ENCODE measurements around the gene TBATA. TPM values are rescaled to one million over a fixed set of nuclear protein-coding genes. Genes with fewer than 3 reads are reported as not detected.

Gene TBATA
- polyA plus RNA-seq, 3 donors = not detected

DNA sequence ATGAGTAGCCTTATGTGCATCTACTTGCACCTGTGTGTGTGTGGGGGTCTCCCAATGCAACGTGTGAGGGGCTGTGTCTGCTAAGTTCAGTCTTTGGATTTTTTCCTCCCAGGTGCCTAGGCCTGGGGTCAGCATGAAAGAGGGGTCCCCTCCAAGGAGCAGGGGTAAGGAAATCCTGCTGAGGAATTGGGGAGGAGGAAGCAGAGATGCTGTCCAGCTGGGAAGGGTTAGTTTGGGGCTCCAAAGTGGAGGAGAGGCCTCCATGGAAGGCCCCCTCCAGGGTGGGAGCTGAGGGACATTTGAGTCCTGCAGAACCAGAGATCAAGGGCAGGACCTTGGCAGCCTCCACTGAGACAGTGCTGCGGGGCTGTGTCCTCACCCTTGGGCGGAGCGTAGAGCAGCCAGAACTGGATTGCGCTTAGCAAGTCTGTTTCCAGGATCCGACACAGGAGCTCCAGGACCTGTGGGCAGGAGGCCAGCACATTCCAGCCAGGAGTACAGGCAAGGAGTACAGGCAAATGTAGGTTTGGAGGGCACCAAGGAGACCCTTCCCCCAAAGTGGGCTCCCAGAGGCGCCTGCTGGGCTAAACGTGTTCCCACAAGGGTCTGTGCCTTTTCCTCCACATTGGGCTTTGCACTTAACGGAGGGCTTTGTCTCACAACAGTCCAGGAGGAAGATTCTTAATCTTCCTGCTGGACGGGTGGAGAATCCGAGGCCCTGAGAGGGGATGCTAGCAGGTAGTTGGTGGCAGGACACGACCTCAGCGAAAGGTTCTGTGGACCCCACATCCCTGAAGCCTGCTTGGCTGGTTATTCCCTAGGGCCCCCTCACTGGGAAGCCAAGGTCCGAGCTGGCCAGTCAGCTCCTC is 10.1 kb downstream of the TBATA start:
- Mint-ChIP-seq H3K36me3 (no peaks in the 10 kb centered on the region), H3K4me3 (no peak overlapping the region), H3K4me1 (peaks cover 8% of the 10 kb centered on the region), H3K27me3 (ENCODE audit: low read depth in 3 of 3) (peaks cover 1 to 3% (median 2%) of the 10 kb centered on the region in 3 donors), H3K9me3 (no peaks in the 10 kb centered on the region), H3K27ac (peak overlapping the region in 1 of 7 donors; percentile 25)
- Histone ChIP-seq H3K36me3 (replicated peaks in 1 of 2; ENCODE audit: control insufficient read depth in 1 of 2, insufficient read depth in 2 of 2, low read length in 2 of 2) (no peaks in the 10 kb centered on the region), H3K4me3 (replicated peaks in 1 of 3; ENCODE audit: low read depth in 2 of 3, low read length in 3 of 3) (no peak overlapping the region), H2AFZ (ENCODE audit: insufficient read depth, low read depth, low read length, poor library complexity, severe bottlenecking) (no peak overlapping the region), H3K27me3 (ENCODE audit: control insufficient read depth in 2 of 2, insufficient read depth in 2 of 2, low read length in 2 of 2) (no peaks in the 10 kb centered on the region), H3K4me2 (replicated peaks; ENCODE audit: extremely low read depth, low read length, poor library complexity, severe bottlenecking) (no peak overlapping the region), H3K27ac (ENCODE audit: low read depth in 1 of 2, low read length in 2 of 2) (no peak overlapping the region), H3K9me3 (replicated peaks in 1 of 2; ENCODE audit: control insufficient read depth in 1 of 2, insufficient read depth in 1 of 2, low read length in 2 of 2) (no peaks in the 10 kb centered on the region), H3K9ac (ENCODE audit: insufficient read depth, low read length, poor library complexity, severe bottlenecking) (no peak overlapping the region), H4K20me1 (ENCODE audit: insufficient read depth, low read length) (no peaks in the 10 kb centered on the region), H3K4me1 (ENCODE audit: control insufficient read depth in 1 of 2, insufficient read depth in 2 of 2, low read length in 2 of 2) (peaks cover 8 to 9% of the 10 kb centered on the region in 2 donors), H3K79me2 (ENCODE audit: insufficient read depth, low read length) (no peaks in the 10 kb centered on the region)
- DNase-seq = no peak
- 96% methylated on average over 12 of the region's 14 CpGs for WGBS (ENCODE audit: insufficient coverage)
- intact Hi-C loops (cut with micrococcal nuclease) = no loop called here
- TF ChIP-seq, protein P1, sequence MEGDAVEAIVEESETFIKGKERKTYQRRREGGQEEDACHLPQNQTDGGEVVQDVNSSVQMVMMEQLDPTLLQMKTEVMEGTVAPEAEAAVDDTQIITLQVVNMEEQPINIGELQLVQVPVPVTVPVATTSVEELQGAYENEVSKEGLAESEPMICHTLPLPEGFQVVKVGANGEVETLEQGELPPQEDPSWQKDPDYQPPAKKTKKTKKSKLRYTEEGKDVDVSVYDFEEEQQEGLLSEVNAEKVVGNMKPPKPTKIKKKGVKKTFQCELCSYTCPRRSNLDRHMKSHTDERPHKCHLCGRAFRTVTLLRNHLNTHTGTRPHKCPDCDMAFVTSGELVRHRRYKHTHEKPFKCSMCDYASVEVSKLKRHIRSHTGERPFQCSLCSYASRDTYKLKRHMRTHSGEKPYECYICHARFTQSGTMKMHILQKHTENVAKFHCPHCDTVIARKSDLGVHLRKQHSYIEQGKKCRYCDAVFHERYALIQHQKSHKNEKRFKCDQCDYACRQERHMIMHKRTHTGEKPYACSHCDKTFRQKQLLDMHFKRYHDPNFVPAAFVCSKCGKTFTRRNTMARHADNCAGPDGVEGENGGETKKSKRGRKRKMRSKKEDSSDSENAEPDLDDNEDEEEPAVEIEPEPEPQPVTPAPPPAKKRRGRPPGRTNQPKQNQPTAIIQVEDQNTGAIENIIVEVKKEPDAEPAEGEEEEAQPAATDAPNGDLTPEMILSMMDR (IDR thresholded peaks at IDR 0.05) = no peak

DNA sequence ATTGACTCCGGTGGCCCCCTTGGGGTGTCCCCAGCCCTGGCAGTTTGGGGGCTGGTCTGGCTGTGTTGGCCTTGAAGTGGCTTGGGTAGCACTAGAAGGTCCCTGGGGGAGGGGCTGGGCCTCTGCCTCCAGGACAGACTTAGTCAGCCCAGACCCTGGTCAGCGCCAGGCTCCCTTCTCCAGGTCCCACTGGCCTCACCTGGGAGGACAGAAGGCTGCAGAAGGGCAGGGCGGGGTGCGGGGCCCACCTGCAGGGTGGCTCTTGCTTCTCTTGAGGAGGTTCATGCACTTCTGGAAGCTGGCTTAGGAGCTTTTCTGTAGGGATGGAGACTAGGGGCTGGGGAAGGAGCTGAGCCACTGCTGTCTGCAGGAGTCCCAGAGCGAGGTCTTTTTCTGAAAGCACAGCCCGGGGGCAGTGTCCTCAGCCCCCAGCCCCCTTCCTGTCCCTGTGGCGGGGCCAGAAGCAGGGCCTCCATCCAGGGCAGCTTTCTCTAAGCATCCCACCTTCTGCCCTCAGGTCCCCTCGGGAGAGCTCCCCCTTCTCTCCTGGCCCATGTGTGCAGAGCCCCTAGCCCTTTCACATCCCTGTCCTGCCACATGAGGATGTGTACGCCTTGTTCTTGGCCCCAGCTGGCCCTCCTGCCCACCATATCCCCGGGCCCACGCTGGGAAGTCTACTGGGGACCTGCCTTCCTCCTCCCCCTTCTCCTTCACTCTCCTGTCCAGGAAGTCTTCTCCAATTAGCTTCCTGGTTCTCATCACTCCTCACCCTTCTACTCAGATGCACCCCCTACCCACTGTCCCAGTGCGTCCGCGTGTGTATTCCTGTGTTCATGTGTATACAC is 11.0 kb downstream of the TBATA start:
- no peaks in the 10 kb centered on the region for H3K4me1 Mint-ChIP-seq
- DNase-seq = no peak

More for the DNA sequence above, 11.0 kb downstream of the TBATA start:
- TF ChIP-seq, protein P1 (IDR thresholded peaks at IDR 0.05) = no peak
- H3K4me2 ChIP-seq (replicated peaks; ENCODE audit: extremely low read depth, low read length, poor library complexity, severe bottlenecking) = no peak overlapping the region
- no peaks in the 10 kb centered on the region for H3K36me3 ChIP-seq (replicated peaks in 1 of 2; ENCODE audit: control insufficient read depth in 1 of 2, insufficient read depth in 2 of 2, low read length in 2 of 2)
- no peaks in the 10 kb centered on the region for H3K9me3 Mint-ChIP-seq
- H3K27ac Mint-ChIP-seq = no peak overlapping the region
- H3K27me3 Mint-ChIP-seq (ENCODE audit: low read depth in 3 of 3) = peaks cover 1 to 3% (median 2%) of the 10 kb centered on the region in 3 donors
- no peaks in the 10 kb centered on the region for H3K36me3 Mint-ChIP-seq
- no peaks in the 10 kb centered on the region for H3K9me3 ChIP-seq (replicated peaks in 1 of 2; ENCODE audit: control insufficient read depth in 1 of 2, insufficient read depth in 1 of 2, low read length in 2 of 2)
- H4K20me1 ChIP-seq (ENCODE audit: insufficient read depth, low read length) = no peaks in the 10 kb centered on the region
- H2AFZ ChIP-seq (ENCODE audit: insufficient read depth, low read depth, low read length, poor library complexity, severe bottlenecking) = no peak overlapping the region
- H3K4me3 Mint-ChIP-seq = no peak overlapping the region
- 88% methylated on average over 10 of the region's 14 CpGs for WGBS (ENCODE audit: insufficient coverage)
- no peak overlapping the region for H3K27ac ChIP-seq (ENCODE audit: low read depth in 1 of 2, low read length in 2 of 2)
- no peaks in the 10 kb centered on the region for H3K27me3 ChIP-seq (ENCODE audit: control insufficient read depth in 2 of 2, insufficient read depth in 2 of 2, low read length in 2 of 2)
- intact Hi-C loops (cut with micrococcal nuclease) = no loop called here
- H3K4me3 ChIP-seq (replicated peaks in 1 of 3; ENCODE audit: low read depth in 2 of 3, low read length in 3 of 3) = no peak overlapping the region
- H3K4me1 ChIP-seq (ENCODE audit: control insufficient read depth in 1 of 2, insufficient read depth in 2 of 2, low read length in 2 of 2) = peaks cover 0 to under 1% of the 10 kb centered on the region in 2 donors
- H3K9ac ChIP-seq (ENCODE audit: insufficient read depth, low read length, poor library complexity, severe bottlenecking) = no peak overlapping the region
- no peaks in the 10 kb centered on the region for H3K79me2 ChIP-seq (ENCODE audit: insufficient read depth, low read length)
